Measurements from ENCODE around the gene RELN.

The RELN gene

DNA sequence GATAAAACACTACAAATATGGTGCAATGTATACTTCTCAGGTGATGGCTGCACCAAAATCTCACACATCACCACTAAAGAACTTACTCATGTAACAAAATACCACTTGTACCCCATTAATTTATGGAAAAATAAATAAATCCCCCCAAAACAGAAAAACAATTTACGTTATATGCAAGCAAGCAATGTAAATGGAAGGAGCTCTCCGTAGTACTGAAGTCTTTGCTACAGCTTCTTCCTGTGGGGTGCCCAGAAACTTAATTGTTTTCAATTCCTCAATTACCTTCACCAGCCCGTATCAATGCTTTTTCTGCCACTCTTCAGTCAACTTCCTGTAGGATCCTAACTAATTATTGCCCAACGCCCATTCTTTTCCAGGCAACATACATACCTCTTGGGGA, 138.1 kb downstream of the RELN start:
- Histone ChIP-seq H3K23ac (ENCODE audit: low read length in 2 of 2) (no peak overlapping the region), H3K4me3 (ENCODE audit: insufficient read depth in 1 of 2, low read depth in 1 of 2, low read length in 2 of 2) (no peak overlapping the region), H3K27me3 (ENCODE audit: control insufficient read depth in 1 of 2, insufficient read depth in 1 of 2, low read length in 2 of 2) (no peaks in the 10 kb centered on the region), H2BK120ac (ENCODE audit: low read depth, low read length) (no peak overlapping the region), H2BK12ac (ENCODE audit: low read length in 2 of 2) (no peak overlapping the region), H2BK15ac (ENCODE audit: low read depth, poor library complexity, severe bottlenecking) (no peak overlapping the region), H2AFZ (ENCODE audit: low read depth, low read length) (no peak overlapping the region), H3K9me3 (ENCODE audit: control insufficient read depth, low read length) (no peaks in the 10 kb centered on the region), H4K91ac (ENCODE audit: low read length) (no peak overlapping the region), H3K14ac (ENCODE audit: low read length in 2 of 2) (no peak overlapping the region), H3K9ac (ENCODE audit: low read length) (no peak overlapping the region), H3K79me1 (replicated peaks; ENCODE audit: low read length, poor library complexity, severe bottlenecking) (no peaks in the 10 kb centered on the region), H3K4ac (ENCODE audit: low read depth in 1 of 2, low read length in 2 of 2) (no peak overlapping the region), H2BK5ac (ENCODE audit: low read depth, low read length, poor library complexity, severe bottlenecking) (no peak overlapping the region), H4K8ac (ENCODE audit: low read length) (no peak overlapping the region), H3K4me1 (ENCODE audit: control insufficient read depth, insufficient read depth, low read depth, low read length) (no peaks in the 10 kb centered on the region), H3K4me2 (ENCODE audit: low read length, poor library complexity, severe bottlenecking) (no peak overlapping the region), H2AK5ac (ENCODE audit: low read length, severe bottlenecking) (no peak overlapping the region), H3K18ac (ENCODE audit: low read depth in 1 of 2, low read length in 2 of 2) (no peak overlapping the region), H3K27ac (ENCODE audit: low read length, poor library complexity, severe bottlenecking) (no peak overlapping the region), H3K36me3 (ENCODE audit: control insufficient read depth in 1 of 2, insufficient read depth in 2 of 2, low read depth in 1 of 2, low read length in 2 of 2) (no peaks in the 10 kb centered on the region)
- DNase-seq: no peak
- 53% methylated on average over 4 of the region's 4 CpGs for WGBS

DNA sequence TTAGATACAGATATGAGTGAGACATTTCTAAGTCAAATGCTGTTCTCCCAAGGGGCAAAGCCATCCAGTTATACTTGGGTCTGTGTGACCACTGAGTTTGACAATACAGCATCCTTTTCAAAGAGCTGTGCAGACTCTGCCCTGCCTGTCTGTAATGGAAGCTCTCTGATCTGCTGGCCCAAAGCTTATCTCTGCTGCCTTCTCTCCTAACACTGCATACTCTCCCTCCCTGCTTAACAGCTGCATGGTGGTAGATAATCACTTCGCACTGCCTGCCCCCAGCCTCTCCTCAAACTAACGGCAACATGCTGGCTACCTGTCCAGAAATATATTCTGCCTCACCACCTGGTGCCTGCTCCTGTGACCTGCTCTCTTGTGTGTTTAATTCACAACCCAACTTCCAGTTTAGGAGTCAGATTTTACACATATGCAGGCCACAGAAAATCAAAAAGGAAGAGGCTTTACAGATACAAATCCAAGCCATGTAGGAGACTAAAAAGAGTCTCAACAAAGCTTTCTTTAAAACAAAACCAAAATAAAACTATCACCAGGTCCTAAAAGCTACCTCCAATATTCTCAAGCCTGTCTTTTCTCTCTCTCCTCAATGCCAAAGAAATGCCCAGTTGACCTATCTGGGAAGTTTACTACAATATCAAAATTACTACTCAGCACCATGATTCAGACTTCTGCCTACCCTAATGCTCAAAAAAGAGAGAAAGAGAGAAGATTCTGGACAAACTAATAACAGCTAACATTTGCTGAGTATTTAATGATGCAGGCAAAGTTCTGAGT, 145.6 kb downstream of the RELN start:
- H3K27ac ChIP-seq (ENCODE audit: low read length, poor library complexity, severe bottlenecking): no peak overlapping the region
- H3K4ac ChIP-seq (ENCODE audit: low read depth in 1 of 2, low read length in 2 of 2): no peak overlapping the region
- H3K23ac ChIP-seq (ENCODE audit: low read length in 2 of 2): no peak overlapping the region
- H4K8ac ChIP-seq (ENCODE audit: low read length): no peak overlapping the region
- H3K4me1 ChIP-seq (ENCODE audit: control insufficient read depth, insufficient read depth, low read depth, low read length): no peaks in the 10 kb centered on the region
- H2BK5ac ChIP-seq (ENCODE audit: low read depth, low read length, poor library complexity, severe bottlenecking): no peak overlapping the region
- no peaks in the 10 kb centered on the region for H3K79me1 ChIP-seq (replicated peaks; ENCODE audit: low read length, poor library complexity, severe bottlenecking)
- no peaks in the 10 kb centered on the region for H3K9me3 ChIP-seq (ENCODE audit: control insufficient read depth, low read length)
- H3K14ac ChIP-seq (ENCODE audit: low read length in 2 of 2): no peak overlapping the region
- H2AFZ ChIP-seq (ENCODE audit: low read depth, low read length): no peak overlapping the region
- H3K27me3 ChIP-seq (ENCODE audit: control insufficient read depth in 1 of 2, insufficient read depth in 1 of 2, low read length in 2 of 2): no peaks in the 10 kb centered on the region
- no peak overlapping the region for H3K4me2 ChIP-seq (ENCODE audit: low read length, poor library complexity, severe bottlenecking)
- DNase-seq: no peak
- H2BK15ac ChIP-seq (ENCODE audit: low read depth, poor library complexity, severe bottlenecking): no peak overlapping the region
- no peak overlapping the region for H2BK120ac ChIP-seq (ENCODE audit: low read depth, low read length)
- H4K91ac ChIP-seq (ENCODE audit: low read length): no peak overlapping the region
- WGBS: 71% methylated on average over 2 of the region's 2 CpGs
- H2BK12ac ChIP-seq (ENCODE audit: low read length in 2 of 2): no peak overlapping the region
- H3K18ac ChIP-seq (ENCODE audit: low read depth in 1 of 2, low read length in 2 of 2): no peak overlapping the region
- no peak overlapping the region for H3K9ac ChIP-seq (ENCODE audit: low read length)
- H3K36me3 ChIP-seq (ENCODE audit: control insufficient read depth in 1 of 2, insufficient read depth in 2 of 2, low read depth in 1 of 2, low read length in 2 of 2): no peaks in the 10 kb centered on the region
- no peak overlapping the region for H3K4me3 ChIP-seq (ENCODE audit: insufficient read depth in 1 of 2, low read depth in 1 of 2, low read length in 2 of 2)
- no peak overlapping the region for H2AK5ac ChIP-seq (ENCODE audit: low read length, severe bottlenecking)

DNA sequence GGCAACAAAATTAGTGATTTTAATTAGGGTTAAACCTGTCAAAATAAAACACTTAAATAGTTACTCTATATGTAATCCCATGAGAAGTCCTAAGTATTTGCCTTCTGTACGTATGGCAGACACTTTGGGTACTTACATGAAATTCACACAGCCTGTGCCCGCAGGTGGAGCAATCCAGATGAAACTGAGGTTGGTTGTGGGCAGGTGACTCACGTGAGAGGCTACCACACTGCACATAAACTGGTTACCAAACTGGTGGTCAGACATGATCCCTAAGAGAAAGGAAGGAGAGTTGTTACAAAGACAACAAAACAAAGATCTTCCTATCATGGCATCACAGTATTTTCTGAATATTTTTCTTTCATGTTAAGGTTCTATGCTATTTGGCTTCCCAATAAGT, 156.1 kb downstream of the RELN start:
- no peak overlapping the region for H2AK5ac ChIP-seq (ENCODE audit: low read length, severe bottlenecking)
- H2BK120ac ChIP-seq (ENCODE audit: low read depth, low read length): no peak overlapping the region
- no peak overlapping the region for H3K14ac ChIP-seq (ENCODE audit: low read length in 2 of 2)
- no peaks in the 10 kb centered on the region for H3K9me3 ChIP-seq (ENCODE audit: control insufficient read depth, low read length)
- no peak overlapping the region for H3K9ac ChIP-seq (ENCODE audit: low read length)
- no peak overlapping the region for H2BK15ac ChIP-seq (ENCODE audit: low read depth, poor library complexity, severe bottlenecking)
- no peak overlapping the region for H3K23ac ChIP-seq (ENCODE audit: low read length in 2 of 2)
- H4K91ac ChIP-seq (ENCODE audit: low read length): no peak overlapping the region
- H3K4me2 ChIP-seq (ENCODE audit: low read length, poor library complexity, severe bottlenecking): no peak overlapping the region
- H3K27me3 ChIP-seq (ENCODE audit: control insufficient read depth in 1 of 2, insufficient read depth in 1 of 2, low read length in 2 of 2): no peaks in the 10 kb centered on the region
- H3K4me3 ChIP-seq (ENCODE audit: insufficient read depth in 1 of 2, low read depth in 1 of 2, low read length in 2 of 2): no peak overlapping the region
- no peak overlapping the region for H2BK12ac ChIP-seq (ENCODE audit: low read length in 2 of 2)
- no peak overlapping the region for H4K8ac ChIP-seq (ENCODE audit: low read length)
- H3K4me1 ChIP-seq (ENCODE audit: control insufficient read depth, insufficient read depth, low read depth, low read length): peaks cover under 1% of the 10 kb centered on the region
- H3K36me3 ChIP-seq (ENCODE audit: control insufficient read depth in 1 of 2, insufficient read depth in 2 of 2, low read depth in 1 of 2, low read length in 2 of 2): no peaks in the 10 kb centered on the region
- H2BK5ac ChIP-seq (ENCODE audit: low read depth, low read length, poor library complexity, severe bottlenecking): no peak overlapping the region
- H3K79me1 ChIP-seq (replicated peaks; ENCODE audit: low read length, poor library complexity, severe bottlenecking): no peaks in the 10 kb centered on the region
- no peak overlapping the region for H3K4ac ChIP-seq (ENCODE audit: low read depth in 1 of 2, low read length in 2 of 2)
- no peak overlapping the region for H2AFZ ChIP-seq (ENCODE audit: low read depth, low read length)
- no peak overlapping the region for H3K27ac ChIP-seq (ENCODE audit: low read length, poor library complexity, severe bottlenecking)
- DNase-seq: no peak
- H3K18ac ChIP-seq (ENCODE audit: low read depth in 1 of 2, low read length in 2 of 2): no peak overlapping the region
- WGBS: 77% methylated on average over 3 of the region's 3 CpGs

DNA sequence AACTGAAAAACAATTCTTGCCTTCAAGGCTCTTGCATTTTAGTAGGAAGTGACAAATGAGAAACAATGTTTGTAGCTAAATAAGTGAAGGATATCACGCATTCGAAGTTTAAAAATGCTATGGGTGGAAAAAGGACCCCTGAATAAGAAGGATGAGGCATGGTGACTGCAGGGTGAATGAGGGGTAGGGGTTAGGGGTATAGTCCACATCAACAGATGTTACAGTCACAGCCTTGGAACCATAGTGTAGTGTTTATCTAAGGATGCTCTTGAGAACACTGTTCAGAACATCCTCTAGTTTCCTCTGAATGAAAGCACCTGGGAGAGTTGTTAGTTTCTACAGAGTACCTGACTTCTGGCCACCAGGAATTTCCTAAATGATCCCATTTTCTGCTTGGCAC, 157.0 kb downstream of the RELN start:
- no peak overlapping the region for H2BK15ac ChIP-seq (ENCODE audit: low read depth, poor library complexity, severe bottlenecking)
- H3K79me1 ChIP-seq (replicated peaks; ENCODE audit: low read length, poor library complexity, severe bottlenecking): no peaks in the 10 kb centered on the region
- no peaks in the 10 kb centered on the region for H3K9me3 ChIP-seq (ENCODE audit: control insufficient read depth, low read length)
- H2BK12ac ChIP-seq (ENCODE audit: low read length in 2 of 2): no peak overlapping the region
- no peak overlapping the region for H3K9ac ChIP-seq (ENCODE audit: low read length)
- H3K4ac ChIP-seq (ENCODE audit: low read depth in 1 of 2, low read length in 2 of 2): no peak overlapping the region
- H4K91ac ChIP-seq (ENCODE audit: low read length): no peak overlapping the region
- no peak overlapping the region for H3K4me3 ChIP-seq (ENCODE audit: insufficient read depth in 1 of 2, low read depth in 1 of 2, low read length in 2 of 2)
- H3K27ac ChIP-seq (ENCODE audit: low read length, poor library complexity, severe bottlenecking): no peak overlapping the region
- no peaks in the 10 kb centered on the region for H3K36me3 ChIP-seq (ENCODE audit: control insufficient read depth in 1 of 2, insufficient read depth in 2 of 2, low read depth in 1 of 2, low read length in 2 of 2)
- no peak overlapping the region for H3K18ac ChIP-seq (ENCODE audit: low read depth in 1 of 2, low read length in 2 of 2)
- no peak for DNase-seq
- no peak overlapping the region for H4K8ac ChIP-seq (ENCODE audit: low read length)
- H2BK120ac ChIP-seq (ENCODE audit: low read depth, low read length): no peak overlapping the region
- H2BK5ac ChIP-seq (ENCODE audit: low read depth, low read length, poor library complexity, severe bottlenecking): no peak overlapping the region
- H3K14ac ChIP-seq (ENCODE audit: low read length in 2 of 2): no peak overlapping the region
- H3K4me1 ChIP-seq (ENCODE audit: control insufficient read depth, insufficient read depth, low read depth, low read length): no peaks in the 10 kb centered on the region
- H3K23ac ChIP-seq (ENCODE audit: low read length in 2 of 2): no peak overlapping the region
- WGBS: 68% methylated on average over 1 of the region's 2 CpGs
- no peak overlapping the region for H2AK5ac ChIP-seq (ENCODE audit: low read length, severe bottlenecking)
- H3K4me2 ChIP-seq (ENCODE audit: low read length, poor library complexity, severe bottlenecking): no peak overlapping the region
- no peak overlapping the region for H2AFZ ChIP-seq (ENCODE audit: low read depth, low read length)
- no peaks in the 10 kb centered on the region for H3K27me3 ChIP-seq (ENCODE audit: control insufficient read depth in 1 of 2, insufficient read depth in 1 of 2, low read length in 2 of 2)

All from mesenchymal stem cell (in vitro differentiated cells and primary cell).